GM18870 (cell line): ENCODE results near the gene VSTM2L.
"Not testable (repeated sequence)": the region's sequence is repeated elsewhere in the genome, so short reads cannot be mapped to it uniquely, and the experiment has no call there.

ENCODE experiments used
- ATAC-seq: cut with Tn5 transposase; IDR thresholded peaks from one replicate; pipeline ENCODE4 v1.9.1; 2021; ENCODE audit warnings: moderate library complexity; ENCODE audit not compliant: unreplicated experiment

The VSTM2L gene

GRCh38 chr20:37958856-37959520 is 56.1 kb downstream of the VSTM2L start:
- no peak for ATAC-seq

GRCh38 chr20:37961066-37961465 is 58.1 kb downstream of the VSTM2L start:
- no peak for ATAC-seq

GRCh38 chr20:37963483-37963882 is 60.6 kb downstream of the VSTM2L start:
- ATAC-seq: not testable (repeated sequence)

GRCh38 chr20:37968841-37969401 is 66.0 kb downstream of the VSTM2L start:
- ATAC-seq: no peak

GRCh38 chr20:37969949-37970855 is 67.3 kb downstream of the VSTM2L start:
- ATAC-seq: no peak

GRCh38 chr20:37970856-37971245 is 67.9 kb downstream of the VSTM2L start:
- ATAC-seq: no peak

- ATAC-seq: no peak
Observed at GRCh38 chr20:37971561-37972127, 68.7 kb downstream of the VSTM2L start.

- ATAC-seq: no peak
Observed at GRCh38 chr20:37972256-37973058, 69.5 kb downstream of the VSTM2L start.

- no peak for ATAC-seq
Observed at GRCh38 chr20:37973059-37973910, 70.4 kb downstream of the VSTM2L start.

GRCh38 chr20:37976887-37977286 is 74.0 kb downstream of the VSTM2L start:
- ATAC-seq: no peak

GRCh38 chr20:37977338-37977737 is 74.4 kb downstream of the VSTM2L start:
- no peak for ATAC-seq

GRCh38 chr20:37977786-37978185 is 74.9 kb downstream of the VSTM2L start:
- ATAC-seq: no peak

GRCh38 chr20:37979021-37979985 is 76.4 kb downstream of the VSTM2L start:
- ATAC-seq: no peak

GRCh38 chr20:37980383-37980782 is 77.5 kb downstream of the VSTM2L start:
- no peak for ATAC-seq

- ATAC-seq: no peak
Observed at GRCh38 chr20:37980876-37981275, 77.9 kb downstream of the VSTM2L start.

- no peak for ATAC-seq
Observed at GRCh38 chr20:37981568-37981967, 78.6 kb downstream of the VSTM2L start.

GRCh38 chr20:37983286-37983685 is 80.4 kb downstream of the VSTM2L start:
- no peak for ATAC-seq

GRCh38 chr20:37984018-37984785 is 81.3 kb downstream of the VSTM2L start:
- no peak for ATAC-seq
